ENCODE data around the gene ADAMTS8. TPM values are rescaled to one million over a fixed set of nuclear protein-coding genes. Genes with fewer than 3 reads are reported as not detected.

Gene ADAMTS8
- total RNA-seq, 1 donor from 2014 or later = 1.5 TPM

GRCh38 chr11:130426837-130427341, 1.5 kb downstream of the ADAMTS8 start:
- no peaks in the 10 kb centered on the region for H3K9me3 ChIP-seq
- intact Hi-C loops (cut with DNase I) = loop anchor here (10.0 kb wide), 1 partner anchor 212 kb away; no protein-coding TSS in a partner anchor
- H3K4me3 ChIP-seq = no peak overlapping the region
- H3K4me1 ChIP-seq = peaks cover 17% of the 10 kb centered on the region
- no peak for DNase-seq (ENCODE audit: extremely low spot score in 2 of 2)
- no peaks in the 10 kb centered on the region for H3K36me3 ChIP-seq
- no peaks in the 10 kb centered on the region for H3K27me3 ChIP-seq
- no peak overlapping the region for H3K27ac ChIP-seq
- TF ChIP-seq POLR2A (IDR thresholded peaks at IDR 0.05) (no peak), POLR2AphosphoS5 (IDR thresholded peaks at IDR 0.05; ENCODE audit: insufficient read depth in 1 of 2, low read depth in 1 of 2) (no peak)
- TF ChIP-seq, protein P1, sequence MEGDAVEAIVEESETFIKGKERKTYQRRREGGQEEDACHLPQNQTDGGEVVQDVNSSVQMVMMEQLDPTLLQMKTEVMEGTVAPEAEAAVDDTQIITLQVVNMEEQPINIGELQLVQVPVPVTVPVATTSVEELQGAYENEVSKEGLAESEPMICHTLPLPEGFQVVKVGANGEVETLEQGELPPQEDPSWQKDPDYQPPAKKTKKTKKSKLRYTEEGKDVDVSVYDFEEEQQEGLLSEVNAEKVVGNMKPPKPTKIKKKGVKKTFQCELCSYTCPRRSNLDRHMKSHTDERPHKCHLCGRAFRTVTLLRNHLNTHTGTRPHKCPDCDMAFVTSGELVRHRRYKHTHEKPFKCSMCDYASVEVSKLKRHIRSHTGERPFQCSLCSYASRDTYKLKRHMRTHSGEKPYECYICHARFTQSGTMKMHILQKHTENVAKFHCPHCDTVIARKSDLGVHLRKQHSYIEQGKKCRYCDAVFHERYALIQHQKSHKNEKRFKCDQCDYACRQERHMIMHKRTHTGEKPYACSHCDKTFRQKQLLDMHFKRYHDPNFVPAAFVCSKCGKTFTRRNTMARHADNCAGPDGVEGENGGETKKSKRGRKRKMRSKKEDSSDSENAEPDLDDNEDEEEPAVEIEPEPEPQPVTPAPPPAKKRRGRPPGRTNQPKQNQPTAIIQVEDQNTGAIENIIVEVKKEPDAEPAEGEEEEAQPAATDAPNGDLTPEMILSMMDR (IDR thresholded peaks at IDR 0.05) = no peak

DNA sequence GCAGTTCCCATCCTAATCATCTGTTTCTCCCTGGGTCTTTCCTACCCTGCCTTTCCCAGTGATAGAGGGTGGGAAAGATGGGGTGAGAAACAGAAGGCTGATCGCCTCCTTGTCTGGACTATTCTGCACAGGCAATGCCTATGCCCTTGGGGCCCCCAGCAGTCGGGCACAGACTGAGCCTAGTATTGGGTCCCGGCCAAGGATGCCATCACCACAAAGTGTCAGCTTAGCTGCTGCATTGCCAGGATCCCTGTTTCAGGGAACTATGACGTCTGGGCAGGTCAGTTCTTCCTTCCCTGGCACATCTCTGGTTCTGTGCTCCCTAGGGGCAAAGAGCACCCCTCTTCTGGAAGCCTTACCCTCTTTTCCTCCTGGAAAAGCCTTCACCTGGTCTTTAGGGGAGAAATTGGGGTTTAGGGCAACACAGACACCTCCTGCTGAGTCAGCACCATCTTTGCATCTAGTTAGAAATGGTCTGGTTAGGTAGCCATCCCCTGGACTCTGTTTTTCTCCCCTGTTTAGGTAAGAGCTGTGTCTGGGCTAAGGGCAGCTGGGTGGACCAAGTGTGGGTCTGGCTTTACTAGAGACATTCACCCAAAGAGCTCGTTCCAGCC, 2.1 kb downstream of the ADAMTS8 start:
- no peak overlapping the region for H3K27ac ChIP-seq
- TF ChIP-seq POLR2AphosphoS5 (IDR thresholded peaks at IDR 0.05; ENCODE audit: insufficient read depth in 1 of 2, low read depth in 1 of 2) = no peak
- no peak for TF ChIP-seq POLR2A (IDR thresholded peaks at IDR 0.05)
- TF ChIP-seq, protein P1 (IDR thresholded peaks at IDR 0.05) = no peak
- intact Hi-C loops (cut with DNase I) = loop anchor here (10.0 kb wide), 1 partner anchor 212 kb away; no protein-coding TSS in a partner anchor
- H3K4me1 ChIP-seq = peaks cover 17% of the 10 kb centered on the region
- H3K9me3 ChIP-seq = no peaks in the 10 kb centered on the region
- DNase-seq (ENCODE audit: extremely low spot score in 2 of 2) = no peak
- H3K36me3 ChIP-seq = no peaks in the 10 kb centered on the region
- H3K4me3 ChIP-seq = no peak overlapping the region
- H3K27me3 ChIP-seq = no peaks in the 10 kb centered on the region

- no peaks in the 10 kb centered on the region for H3K9me3 ChIP-seq
- H3K36me3 ChIP-seq = no peaks in the 10 kb centered on the region
- no peak for TF ChIP-seq POLR2AphosphoS5 (IDR thresholded peaks at IDR 0.05; ENCODE audit: insufficient read depth in 1 of 2, low read depth in 1 of 2)
- TF ChIP-seq, protein P1 (IDR thresholded peaks at IDR 0.05) = no peak
- no peak for TF ChIP-seq POLR2A (IDR thresholded peaks at IDR 0.05)
- no peak overlapping the region for H3K27ac ChIP-seq
- no peak overlapping the region for H3K4me3 ChIP-seq
- intact Hi-C loops (cut with DNase I) = loop anchor here (10.0 kb wide), 1 partner anchor 210 kb away; no protein-coding TSS in a partner anchor
- peaks cover 17% of the 10 kb centered on the region for H3K4me1 ChIP-seq
- no peak for DNase-seq (ENCODE audit: extremely low spot score in 2 of 2)
- H3K27me3 ChIP-seq = no peaks in the 10 kb centered on the region
Observed at GRCh38 chr11:130425156-130425555, 3.3 kb downstream of the ADAMTS8 start.

DNA sequence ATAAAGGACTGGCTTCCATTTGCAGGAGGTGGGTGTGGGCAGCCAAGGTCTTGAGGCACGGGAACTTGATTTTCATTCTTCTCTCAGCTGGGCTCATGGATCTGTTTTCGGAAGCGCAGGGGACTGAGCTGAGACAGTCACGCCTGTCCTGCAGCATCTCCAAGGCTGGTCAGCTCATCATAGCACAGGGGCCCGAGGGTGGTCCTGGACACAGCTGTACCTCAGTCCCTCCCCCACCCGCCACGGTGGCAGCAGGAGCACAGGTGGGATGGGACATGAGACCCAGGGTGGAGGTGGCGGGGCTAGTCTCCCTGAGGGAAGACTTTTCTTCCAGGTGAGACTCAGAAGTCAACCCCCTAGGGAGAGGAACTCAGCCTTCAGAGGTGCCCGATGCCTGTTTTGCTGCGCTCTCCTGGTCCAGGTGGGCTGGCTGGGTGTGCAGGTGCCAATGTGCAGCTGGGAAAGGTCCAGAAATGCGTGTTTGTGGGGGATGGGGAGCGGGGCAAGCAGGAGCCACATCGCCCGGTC, 3.7 kb downstream of the ADAMTS8 start:
- Histone ChIP-seq H3K27me3 (no peaks in the 10 kb centered on the region), H3K27ac (no peak overlapping the region), H3K9me3 (no peaks in the 10 kb centered on the region), H3K36me3 (no peaks in the 10 kb centered on the region), H3K4me1 (peaks cover 17% of the 10 kb centered on the region), H3K4me3 (no peak overlapping the region)
- intact Hi-C loops (cut with DNase I) = loop anchor here (10.0 kb wide), 1 partner anchor 210 kb away; no protein-coding TSS in a partner anchor
- no peak for TF ChIP-seq POLR2A (IDR thresholded peaks at IDR 0.05)
- TF ChIP-seq, protein P1 (IDR thresholded peaks at IDR 0.05) = no peak
- no peak for TF ChIP-seq POLR2AphosphoS5 (IDR thresholded peaks at IDR 0.05; ENCODE audit: insufficient read depth in 1 of 2, low read depth in 1 of 2)
- DNase-seq (ENCODE audit: extremely low spot score in 2 of 2) = no peak

Data from vagina (tissue), 2 donors.